ENCODE results near the gene CDAN1.

DNA sequence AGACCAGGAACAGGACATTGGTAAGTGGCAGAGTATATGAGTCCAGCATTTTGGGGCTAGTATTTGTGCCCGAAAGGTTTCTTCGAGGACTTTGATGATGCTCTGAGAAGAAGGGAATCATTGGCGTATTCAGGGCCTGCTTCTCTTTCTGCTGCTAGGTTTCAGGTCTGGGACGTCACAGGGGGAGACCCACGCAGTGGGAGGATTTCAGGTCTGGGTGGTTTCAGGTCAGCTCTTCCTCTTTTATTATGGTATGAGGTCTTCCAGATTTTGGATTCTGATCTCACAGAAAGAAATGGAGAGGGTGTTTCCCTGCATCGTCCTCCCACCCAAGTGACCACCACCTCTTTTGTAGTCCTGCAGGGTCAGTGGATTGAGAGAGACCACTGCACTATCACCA lies 62.5 kb downstream of the CDAN1 start:
- TF ChIP-seq, protein P1, sequence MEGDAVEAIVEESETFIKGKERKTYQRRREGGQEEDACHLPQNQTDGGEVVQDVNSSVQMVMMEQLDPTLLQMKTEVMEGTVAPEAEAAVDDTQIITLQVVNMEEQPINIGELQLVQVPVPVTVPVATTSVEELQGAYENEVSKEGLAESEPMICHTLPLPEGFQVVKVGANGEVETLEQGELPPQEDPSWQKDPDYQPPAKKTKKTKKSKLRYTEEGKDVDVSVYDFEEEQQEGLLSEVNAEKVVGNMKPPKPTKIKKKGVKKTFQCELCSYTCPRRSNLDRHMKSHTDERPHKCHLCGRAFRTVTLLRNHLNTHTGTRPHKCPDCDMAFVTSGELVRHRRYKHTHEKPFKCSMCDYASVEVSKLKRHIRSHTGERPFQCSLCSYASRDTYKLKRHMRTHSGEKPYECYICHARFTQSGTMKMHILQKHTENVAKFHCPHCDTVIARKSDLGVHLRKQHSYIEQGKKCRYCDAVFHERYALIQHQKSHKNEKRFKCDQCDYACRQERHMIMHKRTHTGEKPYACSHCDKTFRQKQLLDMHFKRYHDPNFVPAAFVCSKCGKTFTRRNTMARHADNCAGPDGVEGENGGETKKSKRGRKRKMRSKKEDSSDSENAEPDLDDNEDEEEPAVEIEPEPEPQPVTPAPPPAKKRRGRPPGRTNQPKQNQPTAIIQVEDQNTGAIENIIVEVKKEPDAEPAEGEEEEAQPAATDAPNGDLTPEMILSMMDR (conservative IDR thresholded peaks at IDR 0.05): no peak
- TF ChIP-seq ZFX (IDR thresholded peaks at IDR 0.05): no peak
